Inflammatory macrophage treated with lipopolysaccharide for 4 hours (primary cell): ENCODE results near the gene KCTD13.
"Not testable (repeated sequence)": the region's sequence is repeated elsewhere in the genome, so short reads cannot be mapped to it uniquely, and the experiment has no call there.

ENCODE experiments used
- DNase-seq: peaks from one replicate; pipeline ENCODE4 v3.0.0-alpha.2; 2020

The KCTD13 gene

GRCh38 chr16:29906520-29907244, 19.3 kb downstream of the KCTD13 start:
- DNase-seq: no peak

GRCh38 chr16:29905668-29906067, 20.4 kb downstream of the KCTD13 start:
- DNase-seq: no peak

GRCh38 chr16:29904947-29905346, 21.1 kb downstream of the KCTD13 start:
- no peak for DNase-seq

GRCh38 chr16:29903590-29903989, 22.4 kb downstream of the KCTD13 start:
- peak; percentile 9 for DNase-seq

GRCh38 chr16:29901607-29901945, 24.4 kb downstream of the KCTD13 start:
- DNase-seq: no peak

GRCh38 chr16:29900888-29901606, 25.0 kb downstream of the KCTD13 start:
- no peak for DNase-seq

- DNase-seq: peak; percentile 73
Measured at GRCh38 chr16:29900102-29900887, 25.7 kb downstream of the KCTD13 start, which contains the start of gene ASPHD1. ASPHD1 (plus strand) TSS chr16:29900488; CDS start chr16:29900972, 484 bp downstream.

- DNase-seq: peak; percentile 63
Measured at GRCh38 chr16:29899516-29900101, 26.4 kb downstream of the KCTD13 start, which contains the start of gene SEZ6L2. SEZ6L2 (minus strand) TSS chr16:29899550; CDS start chr16:29899019, 531 bp downstream.

- DNase-seq: no peak
Measured at GRCh38 chr16:29898804-29899515, 27.1 kb downstream of the KCTD13 start.

GRCh38 chr16:29898135-29898803, 27.8 kb downstream of the KCTD13 start:
- no peak for DNase-seq

GRCh38 chr16:29897333-29897732, 28.7 kb downstream of the KCTD13 start:
- DNase-seq: no peak

- DNase-seq: no peak
Measured at GRCh38 chr16:29896841-29897240, 29.2 kb downstream of the KCTD13 start.

GRCh38 chr16:29894352-29894751, 31.7 kb downstream of the KCTD13 start:
- DNase-seq: no peak

GRCh38 chr16:29893553-29893952, 32.5 kb downstream of the KCTD13 start:
- no peak for DNase-seq

- no peak for DNase-seq
Measured at GRCh38 chr16:29892458-29892813, 33.6 kb downstream of the KCTD13 start.

GRCh38 chr16:29891525-29892457, 34.2 kb downstream of the KCTD13 start:
- DNase-seq: peak; percentile 70

GRCh38 chr16:29889372-29889771, 36.7 kb downstream of the KCTD13 start:
- DNase-seq: not testable (repeated sequence)

- DNase-seq: no peak
Measured at GRCh38 chr16:29883987-29884386, 42.0 kb downstream of the KCTD13 start.

- no peak for DNase-seq
Measured at GRCh38 chr16:29881050-29881449, 45.0 kb downstream of the KCTD13 start.

GRCh38 chr16:29878172-29878571, 47.9 kb downstream of the KCTD13 start:
- DNase-seq: no peak
